Mammary epithelial cell (primary cell): ENCODE measurements around the gene SLC9A9.

Experiments
- CTCF ChIP-seq, 2 donors: IDR thresholded peaks in 1 of 2; conservative IDR thresholded peaks in 1 of 2; 2 replicates each; pipeline ENCODE4 v1.5.1; 2011 to 2012; ENCODE audit warnings: inconsistent platforms in 2 of 2, low read length in 2 of 2, mild to moderate bottlenecking in 2 of 2, control low read depth in 1 of 2, low read depth in 1 of 2; ENCODE audit not compliant: insufficient read depth in 1 of 2; ENCODE audit errors: extremely low read depth in 1 of 2
- EZH2 ChIP-seq: IDR thresholded peaks from 2 replicates; pipeline ENCODE4 v1.6.1; 2012; ENCODE audit warnings: low read length, inconsistent platforms, borderline replicate concordance

- TF ChIP-seq CTCF (conservative IDR thresholded peaks at IDR 0.05 in 1 of 2, IDR thresholded peaks at IDR 0.05 in 1 of 2; ENCODE audit: extremely low read depth in 1 of 2, insufficient read depth in 1 of 2, low read depth in 1 of 2, low read length in 2 of 2), result no peak
- TF ChIP-seq EZH2, result no peak
These were observed 207.5 kb downstream of the SLC9A9 start for GRCh38 chr3:143640774-143641173.
